NCI-H2107 treated with DMSO at 0.1 percent for 48 hours (cell line): ENCODE results near the gene GIPC2.
"Not testable (repeated sequence)": the region's sequence is repeated elsewhere in the genome, so short reads cannot be mapped to it uniquely, and the experiment has no call there.

ENCODE experiments used
- DNase-seq: peaks from one replicate; lab custom pipeline; 2025; ENCODE audit not compliant: unreplicated experiment; lab: John Stamatoyannopoulos, UW

The GIPC2 gene

DNA sequence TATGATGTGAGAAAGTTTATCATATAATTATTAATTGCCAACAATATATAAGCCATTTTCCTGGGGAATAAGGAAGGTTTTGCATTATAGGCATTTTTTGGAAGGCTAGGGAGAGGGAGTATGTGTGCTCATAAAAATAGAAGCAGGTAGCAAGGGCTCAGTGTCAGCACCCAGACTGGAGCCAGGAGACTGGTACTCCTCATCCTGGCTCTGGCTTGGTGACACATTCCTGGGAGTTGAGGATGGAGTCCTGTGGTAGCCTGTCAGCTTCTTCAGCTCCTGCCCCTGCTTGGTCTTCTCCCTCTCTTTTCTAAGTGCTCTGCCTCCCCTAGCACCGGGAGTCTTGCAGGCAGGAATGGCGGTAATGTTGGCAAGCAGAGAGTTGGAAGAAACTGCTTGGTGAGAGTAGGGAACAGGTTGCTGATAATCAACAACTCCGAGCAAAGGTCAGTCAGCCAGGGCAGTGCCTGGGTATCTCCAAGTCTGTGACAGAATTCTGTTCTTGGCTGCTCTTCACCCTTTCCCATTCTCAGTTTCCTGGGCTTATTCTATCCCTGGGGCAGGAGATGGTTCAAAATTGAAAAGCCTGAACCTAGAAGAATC, 23.0 kb downstream of the GIPC2 start:
- no peak for DNase-seq

DNA sequence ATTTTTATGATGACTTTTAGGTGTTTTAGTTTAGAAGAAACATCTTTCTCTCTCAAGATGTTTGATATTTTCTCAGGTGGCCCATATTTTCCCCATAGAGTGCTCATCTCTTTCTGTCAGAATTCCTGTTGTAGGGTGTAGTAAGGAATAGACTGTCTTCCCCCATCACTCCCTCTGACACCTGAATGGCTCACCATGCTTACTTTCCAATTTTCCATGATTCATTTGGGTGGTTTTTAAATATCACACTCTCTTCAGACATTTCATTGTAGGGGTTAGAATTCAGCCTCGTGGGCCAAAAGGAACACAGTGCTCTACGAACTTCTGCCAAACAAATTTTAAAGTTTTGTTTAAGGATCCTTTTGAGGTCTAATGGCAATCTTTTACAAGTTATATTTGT, 24.0 kb downstream of the GIPC2 start:
- DNase-seq, result no peak

DNA sequence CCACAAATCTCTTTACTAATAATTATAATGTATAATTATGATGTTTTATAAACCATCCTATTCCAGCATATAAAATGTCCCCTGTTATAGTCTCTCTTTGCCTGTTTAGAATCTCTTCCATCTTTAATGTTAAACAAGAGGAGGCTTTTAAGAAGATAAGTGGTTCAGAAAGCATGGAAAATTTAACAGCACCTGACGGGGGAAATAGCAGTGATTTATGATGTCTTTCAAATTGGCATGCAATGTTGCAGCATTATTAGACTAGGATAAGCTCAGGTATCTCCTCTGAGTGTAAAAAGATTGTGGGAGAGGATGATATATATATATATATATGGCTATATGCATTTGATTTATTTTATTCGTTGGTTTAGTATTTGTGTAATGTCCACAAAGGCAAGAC, 24.4 kb downstream of the GIPC2 start:
- DNase-seq, result no peak

DNA sequence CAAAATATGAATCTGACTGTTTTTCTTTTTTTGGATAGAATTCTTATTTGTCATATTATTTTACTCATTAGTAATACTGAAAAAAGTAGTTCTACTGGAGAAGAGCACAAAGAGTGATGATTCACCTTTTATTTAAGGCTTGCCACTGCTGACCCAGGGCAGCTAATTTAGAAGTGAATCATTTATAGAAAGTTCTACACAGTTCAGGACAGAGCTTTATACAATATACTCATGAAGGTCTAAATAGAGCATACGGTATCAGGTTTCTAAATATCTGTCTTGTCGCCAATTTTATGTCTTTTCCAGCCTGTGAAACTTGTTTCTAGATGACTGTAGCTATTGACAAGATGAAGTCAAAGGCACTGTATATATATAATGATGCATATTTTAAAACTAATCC, 25.0 kb downstream of the GIPC2 start:
- DNase-seq, result no peak

DNA sequence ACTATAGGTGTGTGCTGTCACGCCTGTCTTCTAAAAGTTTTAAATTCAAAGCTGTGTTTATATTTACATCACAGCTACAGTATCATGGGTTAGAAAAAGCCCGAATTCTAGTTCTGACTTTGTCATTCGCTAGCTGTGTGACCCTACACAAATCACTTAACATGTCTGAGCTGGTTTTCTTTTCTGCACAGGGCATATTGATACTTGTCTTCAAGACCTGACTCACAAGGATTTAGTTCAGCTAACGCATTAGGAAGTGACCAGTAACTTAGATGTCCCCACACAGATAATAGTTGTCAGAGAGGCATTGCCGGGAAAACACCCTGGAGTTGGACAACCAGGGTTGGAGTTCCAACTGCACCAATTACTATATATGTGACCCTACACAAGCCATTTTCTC, 25.9 kb downstream of the GIPC2 start:
- DNase-seq, result no peak

DNA sequence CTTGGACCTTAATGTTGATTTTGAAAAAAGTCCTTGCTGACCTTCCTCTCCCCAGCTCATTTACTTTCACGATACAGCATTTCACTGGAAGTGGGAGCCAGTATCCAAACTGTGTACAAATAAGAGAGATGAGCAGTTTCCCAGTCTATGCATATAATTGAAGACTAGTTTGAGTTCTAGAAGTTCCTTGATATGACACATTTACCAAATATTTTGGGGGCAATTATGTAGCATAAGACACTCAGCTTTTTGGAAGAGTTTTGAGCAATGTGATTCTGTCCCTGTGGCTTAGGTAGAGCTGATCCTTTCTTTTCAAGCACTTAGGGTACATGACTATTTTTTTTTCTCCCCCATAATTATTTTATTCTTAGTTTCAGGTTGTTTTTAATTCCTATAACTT, 26.4 kb downstream of the GIPC2 start:
- DNase-seq, result no peak

DNA sequence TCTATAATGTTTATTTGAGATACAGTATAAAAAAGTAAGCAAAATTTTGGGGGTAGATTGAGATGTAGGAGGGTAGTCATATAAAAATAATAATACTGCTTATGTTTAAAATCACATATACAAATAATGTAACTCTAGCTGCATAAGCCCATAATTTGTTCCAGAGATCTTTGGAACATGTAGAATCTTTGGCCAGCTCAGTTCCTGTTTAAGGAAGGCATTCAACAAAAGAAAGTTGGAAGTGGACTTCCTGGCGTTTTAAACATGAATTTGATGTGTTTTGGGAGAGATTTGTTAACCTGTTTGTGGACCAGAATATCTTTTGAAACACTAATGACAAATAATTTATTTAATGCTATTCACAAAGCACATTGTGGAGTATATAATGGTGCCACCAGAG, 27.7 kb downstream of the GIPC2 start:
- no peak for DNase-seq

DNA sequence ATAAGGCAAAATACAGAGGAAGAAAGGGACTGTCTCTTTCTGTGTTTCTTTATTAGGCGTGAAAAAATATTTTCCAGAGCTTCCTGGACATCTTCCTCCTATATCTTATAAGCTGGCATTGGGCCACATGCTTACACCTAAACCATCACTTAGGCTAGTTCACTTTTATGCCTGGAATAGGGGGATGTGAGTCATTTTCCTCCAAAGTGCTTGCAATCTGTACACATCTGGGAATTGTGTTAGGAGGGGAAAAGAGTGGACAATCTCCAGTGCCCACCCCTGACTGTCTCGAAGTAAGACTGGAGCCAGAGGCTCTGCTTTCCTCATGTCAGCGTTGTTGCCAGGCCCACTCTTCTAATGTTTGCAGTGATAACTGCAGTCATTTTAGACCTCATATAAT, 29.9 kb downstream of the GIPC2 start:
- no peak for DNase-seq

DNA sequence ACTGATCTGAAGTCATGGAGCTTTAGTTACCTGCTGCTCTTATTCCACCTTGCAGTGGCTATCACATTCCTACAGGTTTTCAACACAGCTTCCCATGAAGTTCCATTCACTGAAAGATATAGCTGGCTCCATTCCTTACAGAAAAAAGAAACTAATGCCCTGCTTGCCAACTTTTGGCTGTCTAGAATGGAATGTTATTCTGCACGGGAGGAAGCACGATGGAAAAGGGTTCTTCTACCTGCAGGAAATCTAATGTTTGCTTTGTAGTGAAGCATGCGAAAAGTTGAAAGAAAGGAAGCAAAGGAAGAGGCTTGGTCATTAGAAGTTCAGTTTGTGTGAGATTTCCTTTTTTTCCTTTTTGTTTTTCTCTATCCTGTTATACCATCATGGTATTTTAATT, 32.6 kb downstream of the GIPC2 start:
- no peak for DNase-seq

DNA sequence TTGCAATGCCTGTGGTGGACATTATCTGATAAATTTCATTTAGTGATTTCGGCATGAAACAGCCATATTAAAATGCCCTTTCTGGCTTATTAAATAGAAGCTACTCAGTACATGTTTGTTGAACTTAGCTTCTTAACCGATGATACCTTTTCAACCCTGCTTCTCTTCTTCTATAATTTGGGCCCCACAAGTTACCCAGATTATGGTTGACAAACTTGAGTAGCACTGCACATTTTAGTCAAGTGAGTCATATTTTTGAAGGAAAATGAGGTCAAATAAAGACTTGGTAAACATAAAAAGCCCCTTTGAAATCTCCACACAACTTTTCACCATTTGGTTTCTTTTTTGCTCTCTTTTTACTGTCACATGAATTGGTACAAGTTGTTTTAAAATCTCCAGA, 33.8 kb downstream of the GIPC2 start:
- no peak for DNase-seq

DNA sequence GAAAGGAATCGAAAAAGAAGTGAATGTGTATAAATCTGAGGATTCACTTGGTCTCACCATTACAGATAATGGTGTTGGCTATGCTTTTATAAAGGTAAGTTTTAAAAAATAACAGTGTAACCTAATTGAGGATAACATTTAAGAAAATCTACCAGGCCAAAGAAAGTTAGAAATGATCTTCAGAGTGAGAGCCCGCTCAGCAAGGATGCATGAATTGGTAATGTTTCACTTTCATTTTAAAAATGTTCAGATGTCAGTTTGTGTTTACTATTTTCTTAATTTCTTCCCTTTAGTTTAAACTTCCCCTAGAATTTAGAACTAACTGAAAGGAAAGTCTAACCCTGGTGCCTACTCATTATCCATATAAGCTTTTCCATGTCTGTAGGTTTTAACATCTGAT, 35.0 kb downstream of the GIPC2 start:
- DNase-seq, result no peak

DNA sequence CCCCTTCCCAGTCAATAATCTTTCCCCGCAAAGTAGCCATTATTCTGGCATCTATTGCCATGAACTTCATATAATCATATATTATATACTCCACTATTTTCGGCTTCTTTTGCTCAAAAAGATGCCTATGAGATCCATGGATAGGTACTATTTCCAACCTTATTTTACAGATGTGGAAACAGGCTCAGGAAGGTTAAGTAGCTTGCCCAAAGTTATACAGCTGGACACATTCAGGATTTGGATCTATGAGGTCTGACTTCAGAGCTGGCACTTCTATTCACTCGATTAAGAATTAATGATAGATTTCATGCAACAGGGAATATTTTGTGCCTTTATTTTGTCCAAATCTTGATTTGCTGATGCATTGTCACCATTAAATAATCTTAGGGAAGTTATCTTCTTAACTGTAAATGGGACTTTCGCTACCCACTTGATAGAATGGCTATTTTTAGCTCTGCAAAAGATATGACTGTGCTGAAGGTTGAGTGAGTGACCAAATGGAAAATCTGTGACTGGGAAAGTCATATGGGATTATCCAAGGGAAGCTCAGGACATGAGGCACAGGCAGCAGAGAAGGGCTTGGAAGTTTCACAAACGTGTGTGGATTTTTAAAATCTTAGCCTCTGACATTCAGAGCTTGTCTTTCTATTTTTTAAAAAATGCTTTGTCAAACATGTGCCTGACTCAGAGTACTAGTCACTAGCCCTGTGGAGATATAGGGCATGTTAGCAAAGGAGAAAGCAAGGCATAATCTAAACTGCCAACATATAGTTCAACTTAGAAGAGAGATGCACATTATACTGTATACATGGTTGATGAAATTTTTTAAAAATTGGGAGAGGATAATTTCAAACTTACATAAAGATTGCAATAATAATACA, 36.5 kb downstream of the GIPC2 start:
- no peak for DNase-seq

DNA sequence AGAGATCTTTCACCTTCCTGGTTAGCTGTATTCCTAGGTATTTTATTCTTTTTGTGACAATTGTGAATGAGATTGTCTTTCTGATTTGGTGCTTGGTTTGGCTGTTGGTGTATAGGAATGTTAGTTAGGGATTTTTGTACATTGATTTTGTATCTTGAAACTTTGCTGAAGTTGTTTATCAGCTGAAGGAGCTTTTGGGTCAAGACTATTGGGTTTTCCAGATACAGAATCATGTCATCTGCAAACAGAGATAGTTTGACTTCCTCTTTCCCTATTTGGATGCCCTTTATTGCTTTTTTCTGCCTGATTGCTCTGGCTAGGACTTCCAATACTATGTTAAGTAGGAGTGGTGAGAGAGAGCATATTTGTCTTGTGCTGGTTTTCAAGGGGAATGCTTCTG, 38.9 kb downstream of the GIPC2 start:
- DNase-seq, result not testable (repeated sequence)

DNA sequence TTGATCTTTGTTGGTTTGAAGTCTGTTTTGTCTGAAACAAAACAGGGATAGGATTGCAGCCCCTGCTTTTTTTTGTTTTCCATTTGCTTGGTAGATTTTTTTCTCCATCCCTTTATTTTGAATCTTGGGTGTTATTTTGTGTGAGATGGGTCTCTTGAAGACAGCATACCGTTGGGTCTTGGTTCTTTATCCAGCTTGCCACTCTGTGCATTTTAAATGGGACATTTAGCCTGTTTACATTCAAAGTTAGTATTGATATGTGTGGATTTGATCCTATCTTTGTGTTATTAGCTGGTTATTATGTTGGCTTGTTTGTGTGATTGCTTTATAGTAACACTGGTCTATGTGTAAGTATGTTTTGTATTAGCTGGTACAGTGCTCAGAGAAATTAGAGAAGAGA, 40.9 kb downstream of the GIPC2 start:
- no peak for DNase-seq

DNA sequence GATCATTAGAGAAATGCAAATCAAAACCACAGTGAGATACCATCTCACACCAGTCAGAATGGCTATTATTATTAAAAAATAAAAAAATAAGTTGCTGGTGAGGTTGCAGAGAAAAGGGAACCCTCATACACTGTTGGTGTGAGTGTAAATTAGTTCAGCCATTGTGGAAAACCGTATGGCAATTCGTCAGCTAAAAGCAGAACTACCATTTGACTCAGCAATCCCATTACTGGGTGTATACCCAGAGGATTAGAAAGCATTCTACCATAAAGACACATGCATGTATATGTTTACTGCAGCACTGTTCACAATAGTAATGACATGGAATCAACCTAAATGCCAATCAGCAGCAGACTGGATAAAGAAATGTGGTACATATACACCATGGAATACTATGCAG, 42.2 kb downstream of the GIPC2 start:
- no peak for DNase-seq

DNA sequence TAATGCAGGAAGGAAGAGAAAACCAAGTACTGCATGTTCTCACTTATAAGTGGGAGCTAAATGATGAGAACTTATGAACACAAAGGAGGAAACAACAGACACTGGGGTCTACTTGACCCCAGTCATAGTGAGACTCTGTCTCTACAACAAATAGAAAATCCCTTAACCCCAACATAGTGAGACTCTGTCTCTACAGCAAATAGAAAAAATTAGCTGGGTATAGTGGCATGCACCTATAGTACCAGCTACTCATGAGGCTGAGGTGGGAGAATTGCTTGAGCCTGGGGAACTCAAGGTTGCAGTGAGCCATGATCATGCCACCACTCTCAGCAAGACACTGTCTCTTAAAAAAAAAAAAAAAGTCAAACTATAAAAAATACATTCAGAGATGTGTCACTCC, 42.7 kb downstream of the GIPC2 start:
- no peak for DNase-seq

DNA sequence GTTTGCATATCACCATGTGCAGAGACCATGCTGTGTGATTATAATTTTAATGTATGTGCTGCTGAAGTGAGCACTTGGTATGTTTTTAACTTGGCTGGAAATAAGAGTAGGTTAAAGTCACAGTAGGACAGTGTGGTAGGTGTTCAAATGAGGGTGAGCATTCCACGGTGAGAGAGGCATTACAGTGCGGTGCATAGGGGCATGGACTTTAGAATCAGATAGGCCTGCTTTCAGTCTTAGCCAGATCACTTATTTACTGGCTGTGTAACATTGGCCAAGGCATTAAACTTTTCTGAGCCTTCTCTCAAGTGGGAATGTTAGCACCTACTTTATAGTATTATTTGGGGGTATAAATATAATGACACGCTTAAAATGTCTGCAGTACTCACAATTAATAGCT, 43.2 kb downstream of the GIPC2 start:
- DNase-seq, result no peak

DNA sequence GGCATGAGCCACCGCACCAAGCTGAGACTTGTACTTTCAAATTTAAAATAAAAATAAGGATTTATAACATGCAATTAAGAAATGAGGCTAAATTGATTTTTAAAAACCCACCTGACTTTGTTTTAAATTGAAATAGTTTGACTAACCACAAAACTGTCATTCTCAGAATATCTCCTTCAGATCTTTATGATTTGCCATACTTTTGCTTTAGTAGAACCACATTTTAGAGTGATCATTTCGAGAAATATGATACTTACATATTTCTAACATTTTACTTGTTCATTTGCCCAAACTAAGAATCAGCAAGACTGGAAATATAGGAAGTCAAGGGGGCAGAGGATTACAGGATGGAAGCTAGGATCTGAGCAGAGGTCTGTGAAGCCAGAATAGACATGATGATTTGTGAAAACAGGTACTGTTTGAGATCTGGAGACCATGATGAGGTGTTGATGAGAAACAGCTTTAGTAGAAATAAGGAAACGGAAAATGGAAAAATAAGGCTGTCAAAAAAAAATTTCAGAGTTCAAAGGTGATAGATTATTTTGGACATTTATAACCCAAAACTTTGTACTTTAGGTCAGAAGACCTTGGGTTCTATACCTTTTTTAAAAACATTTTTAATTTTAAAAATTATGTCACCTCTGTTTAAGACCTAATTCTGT, 44.8 kb downstream of the GIPC2 start:
- no peak for DNase-seq

DNA sequence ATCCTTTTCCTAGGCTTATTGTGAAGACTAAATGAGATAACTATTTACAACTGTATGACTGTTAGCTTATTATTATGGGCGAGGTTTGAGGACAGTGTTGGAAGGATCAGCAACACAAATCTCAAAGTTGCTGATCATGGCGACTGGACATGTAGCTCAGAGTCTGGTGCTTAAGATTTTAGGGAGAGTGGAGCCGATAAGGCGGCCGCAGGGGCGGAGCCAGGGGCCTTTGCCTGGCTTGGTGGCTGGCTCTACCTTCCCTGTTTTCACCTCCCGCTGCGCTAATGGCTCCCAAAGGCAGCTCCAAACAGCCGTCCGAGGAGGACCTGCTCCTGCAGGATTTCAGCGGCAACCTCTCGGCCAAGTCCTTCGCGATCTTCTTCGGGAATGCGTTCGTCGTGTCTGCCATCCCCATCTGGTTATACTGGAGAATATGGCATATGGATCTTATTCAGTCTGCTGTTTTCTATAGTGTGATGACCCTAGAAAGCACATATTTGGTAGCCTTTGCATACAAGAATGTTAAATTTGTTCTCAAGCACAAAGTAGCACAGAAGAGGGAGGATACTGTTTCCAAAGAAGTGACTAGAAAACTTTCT, 45.5 kb downstream of the GIPC2 start:
- DNase-seq, result no peak

DNA sequence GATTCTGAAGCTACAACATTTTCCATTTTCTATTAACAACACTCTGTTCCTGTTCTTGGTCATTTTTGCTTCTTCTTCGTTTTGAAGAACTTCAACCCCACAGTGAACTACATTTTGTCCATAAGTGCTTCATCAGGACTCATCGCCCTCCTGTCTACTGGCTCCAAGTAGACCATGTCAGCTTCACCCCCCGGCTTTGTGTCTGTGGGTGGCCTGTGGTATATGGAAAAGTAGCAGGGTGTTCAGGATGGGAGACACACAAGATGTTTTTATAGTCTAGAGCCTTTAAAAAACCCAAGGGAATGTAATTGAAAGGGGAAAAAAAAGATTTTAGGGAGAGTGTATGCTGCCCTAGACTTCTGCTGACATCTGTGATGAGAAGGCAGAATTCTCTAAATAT, 46.1 kb downstream of the GIPC2 start:
- no peak for DNase-seq

DNA sequence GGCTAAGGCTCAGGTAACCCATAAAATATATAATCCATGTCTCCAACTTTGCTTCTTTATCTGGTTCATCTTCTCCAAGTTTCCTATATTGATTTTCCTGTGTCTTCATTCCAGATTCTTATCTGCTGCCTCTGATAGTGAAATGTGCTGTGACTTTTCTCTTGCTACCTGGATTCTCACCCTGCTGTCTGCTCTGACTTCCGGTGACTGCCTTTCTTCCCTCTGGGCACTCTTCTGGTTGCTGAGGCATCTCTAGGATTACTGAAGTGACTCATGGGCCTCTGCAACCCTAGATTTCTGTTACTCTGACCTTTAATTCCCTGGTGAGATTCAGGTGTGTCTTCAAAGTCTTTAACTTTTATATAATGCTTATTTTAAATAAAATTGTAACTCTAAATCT, 46.9 kb downstream of the GIPC2 start:
- DNase-seq, result no peak

DNA sequence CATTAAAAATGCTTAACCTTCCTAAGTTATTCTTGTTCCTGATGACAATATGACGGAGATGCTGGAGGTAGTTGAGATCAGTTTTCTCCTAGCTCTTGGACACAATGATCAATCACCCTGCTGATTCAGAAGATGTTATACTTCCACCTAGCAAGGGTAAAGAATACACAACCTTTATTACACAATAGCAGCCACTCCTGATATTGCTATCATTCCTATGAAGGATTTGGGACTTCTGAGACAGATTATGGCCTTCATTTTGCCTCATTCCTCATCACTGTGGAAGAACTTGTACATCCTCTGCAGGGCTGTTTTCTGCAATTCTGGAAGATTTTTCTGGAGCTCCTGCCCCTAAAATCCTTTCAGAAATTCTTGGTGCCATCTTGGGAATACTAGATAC, 47.8 kb downstream of the GIPC2 start:
- DNase-seq, result no peak
